Measurements from ENCODE around the gene DMP1.

DNA sequence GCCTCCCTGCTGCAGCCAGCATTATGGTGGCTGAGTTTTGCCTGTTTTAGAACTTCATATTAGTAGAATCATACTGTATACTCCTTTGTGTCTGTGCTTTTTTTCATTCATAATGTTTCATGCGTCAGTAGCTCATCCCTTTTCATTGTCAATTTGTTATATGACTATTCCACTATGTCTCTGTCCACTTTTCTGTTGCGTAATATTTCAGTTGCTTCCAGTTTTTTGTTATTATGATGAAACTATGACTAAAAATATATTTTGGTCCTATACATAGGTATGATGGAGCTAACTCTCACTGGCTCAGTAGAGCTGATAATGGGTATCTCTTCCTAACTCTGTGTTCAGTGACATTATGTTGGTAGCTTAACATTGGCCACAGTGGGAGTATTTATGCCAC is 48.3 kb downstream of the DMP1 start:
- TF ChIP-seq IKZF3 (tag by site-specific recombination; IDR thresholded peaks at IDR 0.05) (no peak), ZNF24 (tag by site-specific recombination; IDR thresholded peaks at IDR 0.05) (no peak), ZNF776 (tag by site-specific recombination; IDR thresholded peaks at IDR 0.05; ENCODE audit: borderline replicate concordance) (no peak), ZNF423 (tag by site-specific recombination; IDR thresholded peaks at IDR 0.05) (no peak), HOXA7 (CRISPR knock-in tag; IDR thresholded peaks at IDR 0.05; ENCODE audit: borderline replicate concordance) (no peak), ZNF473 (tag by site-specific recombination; IDR thresholded peaks at IDR 0.05) (no peak), ZNF23 (tag by site-specific recombination; IDR thresholded peaks at IDR 0.05; ENCODE audit: borderline replicate concordance) (no peak)
- TF ChIP-seq, protein P1, sequence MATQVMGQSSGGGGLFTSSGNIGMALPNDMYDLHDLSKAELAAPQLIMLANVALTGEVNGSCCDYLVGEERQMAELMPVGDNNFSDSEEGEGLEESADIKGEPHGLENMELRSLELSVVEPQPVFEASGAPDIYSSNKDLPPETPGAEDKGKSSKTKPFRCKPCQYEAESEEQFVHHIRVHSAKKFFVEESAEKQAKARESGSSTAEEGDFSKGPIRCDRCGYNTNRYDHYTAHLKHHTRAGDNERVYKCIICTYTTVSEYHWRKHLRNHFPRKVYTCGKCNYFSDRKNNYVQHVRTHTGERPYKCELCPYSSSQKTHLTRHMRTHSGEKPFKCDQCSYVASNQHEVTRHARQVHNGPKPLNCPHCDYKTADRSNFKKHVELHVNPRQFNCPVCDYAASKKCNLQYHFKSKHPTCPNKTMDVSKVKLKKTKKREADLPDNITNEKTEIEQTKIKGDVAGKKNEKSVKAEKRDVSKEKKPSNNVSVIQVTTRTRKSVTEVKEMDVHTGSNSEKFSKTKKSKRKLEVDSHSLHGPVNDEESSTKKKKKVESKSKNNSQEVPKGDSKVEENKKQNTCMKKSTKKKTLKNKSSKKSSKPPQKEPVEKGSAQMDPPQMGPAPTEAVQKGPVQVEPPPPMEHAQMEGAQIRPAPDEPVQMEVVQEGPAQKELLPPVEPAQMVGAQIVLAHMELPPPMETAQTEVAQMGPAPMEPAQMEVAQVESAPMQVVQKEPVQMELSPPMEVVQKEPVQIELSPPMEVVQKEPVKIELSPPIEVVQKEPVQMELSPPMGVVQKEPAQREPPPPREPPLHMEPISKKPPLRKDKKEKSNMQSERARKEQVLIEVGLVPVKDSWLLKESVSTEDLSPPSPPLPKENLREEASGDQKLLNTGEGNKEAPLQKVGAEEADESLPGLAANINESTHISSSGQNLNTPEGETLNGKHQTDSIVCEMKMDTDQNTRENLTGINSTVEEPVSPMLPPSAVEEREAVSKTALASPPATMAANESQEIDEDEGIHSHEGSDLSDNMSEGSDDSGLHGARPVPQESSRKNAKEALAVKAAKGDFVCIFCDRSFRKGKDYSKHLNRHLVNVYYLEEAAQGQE (tag by site-specific recombination; IDR thresholded peaks at IDR 0.05), result no peak
- TF ChIP-seq, protein P2, sequence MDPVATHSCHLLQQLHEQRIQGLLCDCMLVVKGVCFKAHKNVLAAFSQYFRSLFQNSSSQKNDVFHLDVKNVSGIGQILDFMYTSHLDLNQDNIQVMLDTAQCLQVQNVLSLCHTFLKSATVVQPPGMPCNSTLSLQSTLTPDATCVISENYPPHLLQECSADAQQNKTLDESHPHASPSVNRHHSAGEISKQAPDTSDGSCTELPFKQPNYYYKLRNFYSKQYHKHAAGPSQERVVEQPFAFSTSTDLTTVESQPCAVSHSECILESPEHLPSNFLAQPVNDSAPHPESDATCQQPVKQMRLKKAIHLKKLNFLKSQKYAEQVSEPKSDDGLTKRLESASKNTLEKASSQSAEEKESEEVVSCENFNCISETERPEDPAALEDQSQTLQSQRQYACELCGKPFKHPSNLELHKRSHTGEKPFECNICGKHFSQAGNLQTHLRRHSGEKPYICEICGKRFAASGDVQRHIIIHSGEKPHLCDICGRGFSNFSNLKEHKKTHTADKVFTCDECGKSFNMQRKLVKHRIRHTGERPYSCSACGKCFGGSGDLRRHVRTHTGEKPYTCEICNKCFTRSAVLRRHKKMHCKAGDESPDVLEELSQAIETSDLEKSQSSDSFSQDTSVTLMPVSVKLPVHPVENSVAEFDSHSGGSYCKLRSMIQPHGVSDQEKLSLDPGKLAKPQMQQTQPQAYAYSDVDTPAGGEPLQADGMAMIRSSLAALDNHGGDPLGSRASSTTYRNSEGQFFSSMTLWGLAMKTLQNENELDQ (tag by site-specific recombination; IDR thresholded peaks at IDR 0.05; ENCODE audit: low read depth), result no peak
- TF ChIP-seq, protein P3, sequence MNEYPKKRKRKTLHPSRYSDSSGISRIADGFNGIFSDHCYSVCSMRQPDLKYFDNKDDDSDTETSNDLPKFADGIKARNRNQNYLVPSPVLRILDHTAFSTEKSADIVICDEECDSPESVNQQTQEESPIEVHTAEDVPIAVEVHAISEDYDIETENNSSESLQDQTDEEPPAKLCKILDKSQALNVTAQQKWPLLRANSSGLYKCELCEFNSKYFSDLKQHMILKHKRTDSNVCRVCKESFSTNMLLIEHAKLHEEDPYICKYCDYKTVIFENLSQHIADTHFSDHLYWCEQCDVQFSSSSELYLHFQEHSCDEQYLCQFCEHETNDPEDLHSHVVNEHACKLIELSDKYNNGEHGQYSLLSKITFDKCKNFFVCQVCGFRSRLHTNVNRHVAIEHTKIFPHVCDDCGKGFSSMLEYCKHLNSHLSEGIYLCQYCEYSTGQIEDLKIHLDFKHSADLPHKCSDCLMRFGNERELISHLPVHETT (tag by site-specific recombination; IDR thresholded peaks at IDR 0.05), result no peak
- TF ChIP-seq, protein P4, sequence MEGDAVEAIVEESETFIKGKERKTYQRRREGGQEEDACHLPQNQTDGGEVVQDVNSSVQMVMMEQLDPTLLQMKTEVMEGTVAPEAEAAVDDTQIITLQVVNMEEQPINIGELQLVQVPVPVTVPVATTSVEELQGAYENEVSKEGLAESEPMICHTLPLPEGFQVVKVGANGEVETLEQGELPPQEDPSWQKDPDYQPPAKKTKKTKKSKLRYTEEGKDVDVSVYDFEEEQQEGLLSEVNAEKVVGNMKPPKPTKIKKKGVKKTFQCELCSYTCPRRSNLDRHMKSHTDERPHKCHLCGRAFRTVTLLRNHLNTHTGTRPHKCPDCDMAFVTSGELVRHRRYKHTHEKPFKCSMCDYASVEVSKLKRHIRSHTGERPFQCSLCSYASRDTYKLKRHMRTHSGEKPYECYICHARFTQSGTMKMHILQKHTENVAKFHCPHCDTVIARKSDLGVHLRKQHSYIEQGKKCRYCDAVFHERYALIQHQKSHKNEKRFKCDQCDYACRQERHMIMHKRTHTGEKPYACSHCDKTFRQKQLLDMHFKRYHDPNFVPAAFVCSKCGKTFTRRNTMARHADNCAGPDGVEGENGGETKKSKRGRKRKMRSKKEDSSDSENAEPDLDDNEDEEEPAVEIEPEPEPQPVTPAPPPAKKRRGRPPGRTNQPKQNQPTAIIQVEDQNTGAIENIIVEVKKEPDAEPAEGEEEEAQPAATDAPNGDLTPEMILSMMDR (tag by site-specific recombination; IDR thresholded peaks at IDR 0.05), result no peak
